Panc1 (cell line): ENCODE results near the gene AHRR. TPM values are rescaled to one million over a fixed set of nuclear protein-coding genes. Genes with fewer than 3 reads are reported as not detected.

ENCODE experiments used
- ATAC-seq: fragments of 200-7000 bp; cut with Tn5 transposase; 2 replicates; pipeline ENCODE4 v1.9.1; 2020; ENCODE audit warnings: mild to moderate bottlenecking, moderate library complexity
- BruUV-seq: library from RNA; stranded (reverse); fragments of 400-500 nt; replicated peaks from 2 replicates; lab custom pipeline; 2021; lab: Mats Ljungman, UMichigan
- CTCF ChIA-PET: fragments of 300-600 bp; sonication (Branson Sonifier 250); formaldehyde crosslinking; loops from one replicate; lab custom pipeline; 2022; ENCODE audit warnings: antibody characterized with exemption; lab: Charles Lee
- POLR2A ChIA-PET: fragments of 300-600 bp; sonication (Branson Sonifier 250); formaldehyde crosslinking; loops from one replicate; lab custom pipeline; 2022; ENCODE audit warnings: antibody characterized with exemption; lab: Charles Lee
- DNase-seq: peaks from one replicate; pipeline ENCODE4 v3.0.0-alpha.2; 2010; ENCODE audit warnings: low read depth, low spot score
- H3K27ac ChIP-seq: 2 replicates; pipeline ENCODE4 v1.5.1; 2011; ENCODE audit warnings: mild to moderate bottlenecking, low read length, inconsistent platforms
- H3K27me3 ChIP-seq: fragments of 200-500 bp; sonication (Bioruptor generic); 2 replicates; pipeline ENCODE4 v1.6.0; 2014; ENCODE audit warnings: low read length, inconsistent platforms; ENCODE audit not compliant: control insufficient read depth, insufficient read depth
- H3K36me3 ChIP-seq: fragments of 200-500 bp; sonication (Bioruptor generic); 2 replicates; pipeline ENCODE4 v1.5.1; 2014; ENCODE audit warnings: inconsistent platforms, mild to moderate bottlenecking, low read length, moderate library complexity; ENCODE audit not compliant: control insufficient read depth, insufficient read depth
- H3K4me1 ChIP-seq: 2 replicates; pipeline ENCODE4 v1.5.1; 2011; ENCODE audit warnings: inconsistent platforms, mild to moderate bottlenecking, low read length, moderate library complexity; ENCODE audit not compliant: control insufficient read depth, insufficient read depth
- H3K4me3 ChIP-seq, 2 experiments: 2 replicates each; pipeline ENCODE4 v1.5.1; 2011 to 2012; ENCODE audit warnings: low read depth in 2 of 2, low read length in 2 of 2, mild to moderate bottlenecking in 2 of 2, inconsistent platforms in 1 of 2, moderate library complexity in 1 of 2
- H3K9me3 ChIP-seq: fragments of 200-500 bp; sonication (Bioruptor generic); 2 replicates; pipeline ENCODE4 v1.5.1; 2014; ENCODE audit warnings: low read depth, mild to moderate bottlenecking, inconsistent platforms, low read length, moderate library complexity; ENCODE audit not compliant: control insufficient read depth, insufficient read depth
- CTCF ChIP-seq: fragments of 450-650 bp; IDR thresholded peaks from 2 replicates; pipeline ENCODE4 v1.5.1; 2017; ENCODE audit warnings: mild to moderate bottlenecking
- POLR2AphosphoS5 ChIP-seq: IDR thresholded peaks from 2 replicates; pipeline ENCODE4 v1.6.1; 2012; ENCODE audit warnings: mild to moderate bottlenecking, low read depth, low read length, moderate library complexity
- REST ChIP-seq, 2 experiments: IDR thresholded peaks; 2 replicates each; pipeline ENCODE4 v1.6.1; 2011 to 2012; ENCODE audit warnings: low read depth in 2 of 2, control low read depth in 1 of 2, low read length in 1 of 2, mild to moderate bottlenecking in 1 of 2, moderate library complexity in 1 of 2; ENCODE audit not compliant: insufficient read depth in 1 of 2
- SIN3A ChIP-seq: IDR thresholded peaks from 2 replicates; pipeline ENCODE4 v1.6.1; 2012; ENCODE audit warnings: low read depth, mild to moderate bottlenecking, low read length, moderate library complexity, borderline replicate concordance; ENCODE audit not compliant: insufficient read depth
- TCF7L2 ChIP-seq: IDR thresholded peaks from 2 replicates; pipeline ENCODE4 v1.6.1; 2011; ENCODE audit warnings: mild to moderate bottlenecking, low read depth, low read length, inconsistent platforms
- in situ Hi-C: cut with HindIII; loops from 2 replicates; pipeline ENCODE4 v1.10.0; 2016; ENCODE audit warnings: low sequenced_read_pairs, low pct_unique_long_range_greater_than_20kb
- intact Hi-C: fragments of 100-400 bp; cut with micrococcal nuclease; formaldehyde crosslinking; loops from one replicate; pipeline ENCODE4 v1.10.0; 2022; ENCODE audit not compliant: unreplicated experiment
- total RNA-seq: library from RNA; stranded (reverse); gene quantifications from one replicate; pipeline ENCODE4 v1.2.1, GENCODE V29; 2021; ENCODE audit not compliant: unreplicated experiment

The AHRR gene
- total RNA-seq, 1 experiment from 2014 or later = 23.6 TPM

GRCh38 chr5:470961-471749, 149.6 kb downstream of the AHRR start:
- BruUV-seq = no TSS peak
- ChIA-PET CTCF (no interaction called here), POLR2A (interaction anchor here (0.6 kb wide), 1 partner anchor 131 kb away, joined by 7 read pairs; no protein-coding TSS in a partner anchor)
- no peaks in the 10 kb centered on the region for H3K9me3 ChIP-seq
- no peaks in the 10 kb centered on the region for H3K27me3 ChIP-seq
- peaks cover 16% of the 10 kb centered on the region for H3K4me1 ChIP-seq
- H3K36me3 ChIP-seq = peaks cover 3% of the 10 kb centered on the region
- no peak for TF ChIP-seq REST (IDR thresholded peaks at IDR 0.05; ENCODE audit: insufficient read depth in 1 of 2, low read depth in 2 of 2, low read length in 1 of 2)
- TF ChIP-seq POLR2AphosphoS5 = no peak
- TF ChIP-seq CTCF = no peak
- DNase-seq = no peak
- H3K4me3 ChIP-seq = peak overlapping the region in 1 of 2 experiments; percentile 79; a peak in 1 of 4 replicates
- in situ Hi-C loops = no loop called here
- H3K27ac ChIP-seq = no peak overlapping the region
- ATAC-seq = no peak
- intact Hi-C loops = loop anchor here (10.0 kb wide), 1 partner anchor 144 kb away; the partner anchor contains the start of gene CEP72

GRCh38 chr5:471750-472058, 150.2 kb downstream of the AHRR start:
- TF ChIP-seq POLR2AphosphoS5 (no peak), SIN3A (no peak), TCF7L2 (no peak), CTCF (no peak), REST (IDR thresholded peaks at IDR 0.05; ENCODE audit: insufficient read depth in 1 of 2, low read depth in 2 of 2, low read length in 1 of 2) (no peak)
- CTCF ChIA-PET = no interaction called here
- H3K27ac ChIP-seq = peak overlapping the region; percentile 83

More at GRCh38 chr5:471750-472058, 150.2 kb downstream of the AHRR start:
- ATAC-seq (no peak), DNase-seq (no peak)
- BruUV-seq = TSS peak; percentile 89
- in situ Hi-C loops = no loop called here
- Histone ChIP-seq H3K36me3 (peaks cover 3% of the 10 kb centered on the region), H3K9me3 (no peaks in the 10 kb centered on the region), H3K27me3 (no peaks in the 10 kb centered on the region), H3K4me3 (peak overlapping the region; percentile 75 to 79), H3K4me1 (peaks cover 16% of the 10 kb centered on the region)
- POLR2A ChIA-PET = interaction anchor here (0.6 kb wide), 1 partner anchor 131 kb away, joined by 7 read pairs; no protein-coding TSS in a partner anchor
- intact Hi-C loops = loop anchor here (10.0 kb wide), 1 partner anchor 143 kb away; the partner anchor contains the start of gene CEP72
